ENCODE data around the gene ZNF556.

GRCh38 chr19:2850256-2850925 is 16.7 kb upstream of the ZNF556 start:
- TF ChIP-seq EZH2 (IDR thresholded peaks at IDR 0.05) (no peak), POLR2AphosphoS5 (IDR thresholded peaks at IDR 0.05; ENCODE audit: borderline replicate concordance, low read depth, low read length) (no peak)
